Dermis blood vessel endothelial cell (primary cell): Measurements from ENCODE around the gene ITGAE. TPM values are rescaled to one million over a fixed set of nuclear protein-coding genes. Genes with fewer than 3 reads are reported as not detected.
A peak's percentile ranks its signal among the peaks of the same experiment; 100 is the strongest.

Source experiments
- DNase-seq: peaks from one replicate; pipeline ENCODE4 v3.0.0; 2010
- total RNA-seq: library from RNA; depleted of rRNA; stranded (reverse); fragments of >200 nt; gene quantifications from 2 replicates; pipeline ENCODE4 v1.2.3, GENCODE V29; 2014

Gene ITGAE
- total RNA-seq, 1 donor from 2014 or later: 15.7 TPM

GRCh38 chr17:3667366-3668278, 133.4 kb downstream of the ITGAE start:
- DNase-seq: peak; percentile 94

- DNase-seq: no peak
Observed at GRCh38 chr17:3666516-3666915, 134.5 kb downstream of the ITGAE start.

GRCh38 chr17:3665834-3666233, 135.2 kb downstream of the ITGAE start:
- no peak for DNase-seq

Other genes starting within 250 kb of the ITGAE start
- gene TRPV3, start 243.4 kb downstream of the ITGAE start, total RNA-seq: not detected in 2 replicates
- 0.84 and 1.5 TPM in 2 replicates for gene TRPV1, start 191.8 kb downstream of the ITGAE start, total RNA-seq
- gene SHPK, start 164.9 kb downstream of the ITGAE start, total RNA-seq: 21.8 and 29.0 TPM in 2 replicates
- 28.2 and 37.8 TPM in 2 replicates for gene CTNS, start 164.4 kb downstream of the ITGAE start, total RNA-seq
- 224 and 238 TPM in 2 replicates for gene TAX1BP3, start 132.6 kb downstream of the ITGAE start, total RNA-seq
- 11.4 and 14.6 TPM in 2 replicates for gene EMC6, start 132.4 kb downstream of the ITGAE start, total RNA-seq
- 0.23 and 0.51 TPM in 2 replicates for gene P2RX5, start 105.0 kb downstream of the ITGAE start, total RNA-seq
- gene HASPIN, start 77.3 kb downstream of the ITGAE start, total RNA-seq: 4.3 and 14.3 TPM in 2 replicates
- 20.9 and 23.8 TPM in 2 replicates for gene NCBP3, start 45.1 kb upstream of the ITGAE start, total RNA-seq
- 0.79 and 2.2 TPM in 2 replicates for gene CAMKK1, start 91.9 kb upstream of the ITGAE start, total RNA-seq
- gene P2RX1, start 115.3 kb upstream of the ITGAE start, total RNA-seq: not detected in 2 replicates
- 0.23 TPM in 1 of 2 replicates, not detected in the other for gene ATP2A3, start 163.2 kb upstream of the ITGAE start, total RNA-seq